Right ventricle myocardium superior (tissue), 1 donor: ENCODE results near the gene TMEM91. TPM values are rescaled to one million over a fixed set of nuclear protein-coding genes. Genes with fewer than 3 reads are reported as not detected.
"Not testable (repeated sequence)": the region's sequence is repeated elsewhere in the genome, so short reads cannot be mapped to it uniquely, and the experiment has no call there.

Experiments used
- ATAC-seq: fragments of 200-7000 bp; cut with Tn5 transposase; one replicate; pipeline ENCODE4 v1.9.1; 2020; ENCODE audit warnings: mild to moderate bottlenecking; ENCODE audit not compliant: poor library complexity
- DNase-seq: peaks from one replicate; pipeline ENCODE4 v3.0.0-alpha.2; 2020
- intact Hi-C: fragments of 100-400 bp; cut with DNase I; formaldehyde crosslinking; loops from one replicate; pipeline ENCODE4 v1.11.2; 2022
- total RNA-seq: library from RNA; stranded (reverse); fragmentation: NEBNext Ultra II Directional; extraction: Animal tissue kit (Norgen Biotek cat#: 25700); gene quantifications from one replicate; pipeline ENCODE4 v1.2.1, GENCODE V29; 2021
- donor health status: DM: no; HTN: yes; CAD: no; lungs with severe emphysema.

Gene TMEM91
- total RNA-seq, 1 donor from 2014 or later, result 3.5 TPM

GRCh38 chr19:41369769-41370168, 6.6 kb upstream of the TMEM91 start:
- no peak for ATAC-seq
- intact Hi-C loops, result no loop called here
- no peak for DNase-seq

- DNase-seq, intact Hi-C loops, ATAC-seq: not testable (repeated sequence)
Measured at GRCh38 chr19:41371119-41371518, 5.2 kb upstream of the TMEM91 start.

GRCh38 chr19:41371541-41371940, 4.8 kb upstream of the TMEM91 start:
- intact Hi-C loops, result no loop called here
- no peak for ATAC-seq
- DNase-seq, result no peak

GRCh38 chr19:41372501-41372900, 3.8 kb upstream of the TMEM91 start:
- intact Hi-C loops, result no loop called here
- DNase-seq (no peak), ATAC-seq (no peak)

- ATAC-seq (peak; percentile 88), DNase-seq (peak; percentile 94)
- intact Hi-C loops, result no loop called here
Measured at GRCh38 chr19:41373993-41374392, 2.3 kb upstream of the TMEM91 start.

- ATAC-seq, result no peak
- DNase-seq, result no peak
- intact Hi-C loops, result no loop called here
Measured at GRCh38 chr19:41376998-41377365, 649 bp downstream of the TMEM91 start.

GRCh38 chr19:41377977-41378709, 1.8 kb downstream of the TMEM91 start:
- DNase-seq, result no peak
- intact Hi-C loops, result no loop called here
- ATAC-seq, result no peak

GRCh38 chr19:41381536-41381935, 5.2 kb downstream of the TMEM91 start:
- intact Hi-C loops, ATAC-seq: not testable (repeated sequence)

GRCh38 chr19:41384351-41384750, 8.0 kb downstream of the TMEM91 start:
- DNase-seq (no peak), ATAC-seq (no peak)
- intact Hi-C loops, result no loop called here

More at GRCh38 chr19:41381536-41381935, 5.2 kb downstream of the TMEM91 start:
- DNase-seq, result not testable (repeated sequence)

GRCh38 chr19:41386442-41386841, 10.1 kb downstream of the TMEM91 start:
- ATAC-seq (peak; percentile 57), DNase-seq (peak; percentile 54)
- intact Hi-C loops, result no loop called here

GRCh38 chr19:41391618-41392017, 15.3 kb downstream of the TMEM91 start:
- ATAC-seq (no peak), DNase-seq (no peak)
- intact Hi-C loops, result no loop called here

- ATAC-seq (no peak), DNase-seq (no peak)
- intact Hi-C loops, result no loop called here
Measured at GRCh38 chr19:41392775-41393174, 16.4 kb downstream of the TMEM91 start.

GRCh38 chr19:41395355-41395754, 19.0 kb downstream of the TMEM91 start:
- no peak for ATAC-seq
- intact Hi-C loops, result no loop called here
- no peak for DNase-seq

GRCh38 chr19:41397086-41398049, 21.0 kb downstream of the TMEM91 start, which contains the start of the genes BCKDHA and EXOSC5:
TSS of gene BCKDHA (plus strand) at chr19:41397818. CDS start at chr19:41397828, 10 bp downstream.
TSS of gene EXOSC5 (minus strand) at chr19:41397359. CDS start at chr19:41397328, 31 bp downstream.
- DNase-seq, result peak; percentile 99
- intact Hi-C loops, result no loop called here
- peak; percentile 98 for ATAC-seq

GRCh38 chr19:41398050-41398418, 21.7 kb downstream of the TMEM91 start:
- no peak for DNase-seq
- intact Hi-C loops, result no loop called here
- ATAC-seq, result no peak

- no peak for ATAC-seq
- intact Hi-C loops, result no loop called here
- no peak for DNase-seq
Measured at GRCh38 chr19:41398598-41398997, 22.3 kb downstream of the TMEM91 start.

GRCh38 chr19:41399091-41399490, 22.8 kb downstream of the TMEM91 start:
- no peak for DNase-seq
- intact Hi-C loops, result no loop called here
- ATAC-seq, result no peak

- DNase-seq, result no peak
- no peak for ATAC-seq
- intact Hi-C loops, result no loop called here
Measured at GRCh38 chr19:41399525-41399924, 23.2 kb downstream of the TMEM91 start.

- ATAC-seq, result no peak
- no peak for DNase-seq
- intact Hi-C loops, result no loop called here
Measured at GRCh38 chr19:41401483-41401882, 25.1 kb downstream of the TMEM91 start.

GRCh38 chr19:41402010-41402409, 25.7 kb downstream of the TMEM91 start:
- no peak for DNase-seq
- intact Hi-C loops, result no loop called here
- ATAC-seq, result no peak
